HL-60 (cell line): ENCODE results near the gene SMC1B.

Experiments
- DNase-seq, 2 experiments: peaks; one replicate each; pipeline ENCODE4 v3.0.0-alpha.2; 2010 to 2020; ENCODE audit warnings: low read depth in 1 of 2, low spot score in 1 of 2
- H3K27ac ChIP-seq: fragments of 250-450 bp; sonication (Bioruptor Pico); replicated peaks from 2 replicates; pipeline ENCODE4 v1.5.1; 2020; ENCODE audit warnings: mild to moderate bottlenecking, moderate library complexity
- H3K27me3 ChIP-seq: fragments of 250-450 bp; sonication (Bioruptor Pico); 2 replicates; pipeline ENCODE4 v1.5.1; 2021; ENCODE audit warnings: mild to moderate bottlenecking, moderate library complexity; ENCODE audit not compliant: insufficient read depth, poor library complexity, severe bottlenecking
- H3K4me3 ChIP-seq: replicated peaks from 2 replicates; pipeline ENCODE4 v1.5.1; 2011; ENCODE audit warnings: mild to moderate bottlenecking, control low read depth, low read length; ENCODE audit not compliant: insufficient read depth
- GABPA ChIP-seq: IDR thresholded peaks from 2 replicates; pipeline ENCODE4 v1.6.1; 2012; ENCODE audit warnings: low read depth
- POLR2AphosphoS5 ChIP-seq: IDR thresholded peaks from 2 replicates; pipeline ENCODE4 v1.6.1; 2012; ENCODE audit warnings: low read depth
- SPI1 ChIP-seq: IDR thresholded peaks from 2 replicates; pipeline ENCODE4 v1.6.1; 2012; ENCODE audit warnings: low read depth, mild to moderate bottlenecking, borderline replicate concordance
- TF ChIP-seq, protein P1 (sequence below): IDR thresholded peaks from 2 replicates; pipeline ENCODE4 v1.6.1; 2012; ENCODE audit warnings: low read depth; ENCODE audit not compliant: insufficient replicate concordance
- TF ChIP-seq, protein P2 (sequence below): IDR thresholded peaks from one replicate; pipeline ENCODE4 v1.5.1; 2011; ENCODE audit warnings: low read length, control low read depth, inconsistent platforms; ENCODE audit not compliant: insufficient read depth

SMC1B gene

DNA sequence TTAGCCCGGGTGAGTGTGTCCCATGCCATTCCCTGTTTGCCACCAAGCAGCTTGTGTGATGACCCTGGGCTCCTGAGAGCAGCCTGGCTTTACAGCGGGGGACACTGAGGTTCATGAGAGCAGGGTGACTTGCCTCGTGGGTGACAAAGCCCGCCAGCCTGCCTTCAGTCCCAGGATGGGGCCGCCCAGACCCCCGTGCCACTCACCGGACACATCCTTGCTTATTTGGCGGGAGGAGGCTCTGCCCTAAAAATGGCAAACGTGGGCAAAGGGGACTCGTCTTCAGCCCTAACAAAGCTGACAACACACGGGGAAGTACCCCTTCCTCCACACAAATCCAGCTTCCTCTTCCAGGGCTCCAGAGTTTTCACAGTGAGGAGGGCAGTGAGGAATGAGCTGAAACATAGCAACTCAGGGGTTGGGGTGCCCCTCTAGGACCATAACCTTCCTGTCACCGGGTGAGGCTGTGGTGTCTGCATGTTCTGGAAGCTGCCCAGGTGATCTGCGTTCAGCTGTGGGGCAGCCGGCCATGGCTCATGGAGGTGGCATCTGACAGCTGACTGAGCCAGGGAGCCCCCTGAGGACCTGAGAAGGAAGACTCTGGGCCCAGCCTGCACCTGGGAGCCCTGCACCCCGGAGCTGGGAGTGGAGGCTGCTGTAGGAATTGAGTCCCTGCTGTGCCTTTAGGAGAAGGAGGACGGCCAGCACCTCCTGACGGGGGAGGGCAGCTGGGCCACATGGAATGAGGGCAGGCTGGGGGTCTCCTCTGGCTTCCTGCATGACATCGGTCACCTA, 16.8 kb upstream of the SMC1B start:
- H3K4me3 ChIP-seq = no peak overlapping the region

DNA sequence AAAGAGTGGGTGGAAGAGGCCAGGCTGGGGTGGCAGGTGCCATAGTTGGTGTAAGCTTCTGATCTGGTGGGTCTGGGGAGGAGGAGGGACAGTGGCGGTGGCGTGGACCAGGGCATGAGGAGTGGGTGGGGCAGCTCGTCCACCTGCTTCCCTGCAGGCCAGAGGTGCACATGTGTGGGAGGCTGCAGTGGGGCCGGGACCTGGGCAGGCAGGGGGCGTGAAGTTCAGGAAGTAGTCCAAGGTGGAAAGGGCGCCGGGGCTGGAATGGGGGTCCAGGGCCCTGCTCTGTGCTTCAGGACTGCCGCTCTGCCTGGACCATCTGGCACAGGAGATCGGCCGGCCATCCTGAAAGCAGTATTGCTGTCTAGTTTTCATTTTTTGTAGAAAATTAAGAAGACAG, 16.0 kb upstream of the SMC1B start:
- Histone ChIP-seq H3K4me3 (no peak overlapping the region), H3K27ac (no peak overlapping the region), H3K27me3 (no peaks in the 10 kb centered on the region)
- DNase-seq = no peak
- no peak for TF ChIP-seq POLR2AphosphoS5
- no peak for TF ChIP-seq GABPA
- TF ChIP-seq, protein P1, sequence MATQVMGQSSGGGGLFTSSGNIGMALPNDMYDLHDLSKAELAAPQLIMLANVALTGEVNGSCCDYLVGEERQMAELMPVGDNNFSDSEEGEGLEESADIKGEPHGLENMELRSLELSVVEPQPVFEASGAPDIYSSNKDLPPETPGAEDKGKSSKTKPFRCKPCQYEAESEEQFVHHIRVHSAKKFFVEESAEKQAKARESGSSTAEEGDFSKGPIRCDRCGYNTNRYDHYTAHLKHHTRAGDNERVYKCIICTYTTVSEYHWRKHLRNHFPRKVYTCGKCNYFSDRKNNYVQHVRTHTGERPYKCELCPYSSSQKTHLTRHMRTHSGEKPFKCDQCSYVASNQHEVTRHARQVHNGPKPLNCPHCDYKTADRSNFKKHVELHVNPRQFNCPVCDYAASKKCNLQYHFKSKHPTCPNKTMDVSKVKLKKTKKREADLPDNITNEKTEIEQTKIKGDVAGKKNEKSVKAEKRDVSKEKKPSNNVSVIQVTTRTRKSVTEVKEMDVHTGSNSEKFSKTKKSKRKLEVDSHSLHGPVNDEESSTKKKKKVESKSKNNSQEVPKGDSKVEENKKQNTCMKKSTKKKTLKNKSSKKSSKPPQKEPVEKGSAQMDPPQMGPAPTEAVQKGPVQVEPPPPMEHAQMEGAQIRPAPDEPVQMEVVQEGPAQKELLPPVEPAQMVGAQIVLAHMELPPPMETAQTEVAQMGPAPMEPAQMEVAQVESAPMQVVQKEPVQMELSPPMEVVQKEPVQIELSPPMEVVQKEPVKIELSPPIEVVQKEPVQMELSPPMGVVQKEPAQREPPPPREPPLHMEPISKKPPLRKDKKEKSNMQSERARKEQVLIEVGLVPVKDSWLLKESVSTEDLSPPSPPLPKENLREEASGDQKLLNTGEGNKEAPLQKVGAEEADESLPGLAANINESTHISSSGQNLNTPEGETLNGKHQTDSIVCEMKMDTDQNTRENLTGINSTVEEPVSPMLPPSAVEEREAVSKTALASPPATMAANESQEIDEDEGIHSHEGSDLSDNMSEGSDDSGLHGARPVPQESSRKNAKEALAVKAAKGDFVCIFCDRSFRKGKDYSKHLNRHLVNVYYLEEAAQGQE = no peak
- no peak for TF ChIP-seq SPI1
- TF ChIP-seq, protein P2, sequence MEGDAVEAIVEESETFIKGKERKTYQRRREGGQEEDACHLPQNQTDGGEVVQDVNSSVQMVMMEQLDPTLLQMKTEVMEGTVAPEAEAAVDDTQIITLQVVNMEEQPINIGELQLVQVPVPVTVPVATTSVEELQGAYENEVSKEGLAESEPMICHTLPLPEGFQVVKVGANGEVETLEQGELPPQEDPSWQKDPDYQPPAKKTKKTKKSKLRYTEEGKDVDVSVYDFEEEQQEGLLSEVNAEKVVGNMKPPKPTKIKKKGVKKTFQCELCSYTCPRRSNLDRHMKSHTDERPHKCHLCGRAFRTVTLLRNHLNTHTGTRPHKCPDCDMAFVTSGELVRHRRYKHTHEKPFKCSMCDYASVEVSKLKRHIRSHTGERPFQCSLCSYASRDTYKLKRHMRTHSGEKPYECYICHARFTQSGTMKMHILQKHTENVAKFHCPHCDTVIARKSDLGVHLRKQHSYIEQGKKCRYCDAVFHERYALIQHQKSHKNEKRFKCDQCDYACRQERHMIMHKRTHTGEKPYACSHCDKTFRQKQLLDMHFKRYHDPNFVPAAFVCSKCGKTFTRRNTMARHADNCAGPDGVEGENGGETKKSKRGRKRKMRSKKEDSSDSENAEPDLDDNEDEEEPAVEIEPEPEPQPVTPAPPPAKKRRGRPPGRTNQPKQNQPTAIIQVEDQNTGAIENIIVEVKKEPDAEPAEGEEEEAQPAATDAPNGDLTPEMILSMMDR = no peak

More for the DNA sequence above, 16.8 kb upstream of the SMC1B start:
- TF ChIP-seq, protein P1 = no peak
- TF ChIP-seq GABPA = no peak
- TF ChIP-seq, protein P2 = no peak
- no peak for TF ChIP-seq SPI1
- TF ChIP-seq POLR2AphosphoS5 = no peak
- Histone ChIP-seq H3K27ac (no peak overlapping the region), H3K27me3 (no peaks in the 10 kb centered on the region)
- no peak for DNase-seq

DNA sequence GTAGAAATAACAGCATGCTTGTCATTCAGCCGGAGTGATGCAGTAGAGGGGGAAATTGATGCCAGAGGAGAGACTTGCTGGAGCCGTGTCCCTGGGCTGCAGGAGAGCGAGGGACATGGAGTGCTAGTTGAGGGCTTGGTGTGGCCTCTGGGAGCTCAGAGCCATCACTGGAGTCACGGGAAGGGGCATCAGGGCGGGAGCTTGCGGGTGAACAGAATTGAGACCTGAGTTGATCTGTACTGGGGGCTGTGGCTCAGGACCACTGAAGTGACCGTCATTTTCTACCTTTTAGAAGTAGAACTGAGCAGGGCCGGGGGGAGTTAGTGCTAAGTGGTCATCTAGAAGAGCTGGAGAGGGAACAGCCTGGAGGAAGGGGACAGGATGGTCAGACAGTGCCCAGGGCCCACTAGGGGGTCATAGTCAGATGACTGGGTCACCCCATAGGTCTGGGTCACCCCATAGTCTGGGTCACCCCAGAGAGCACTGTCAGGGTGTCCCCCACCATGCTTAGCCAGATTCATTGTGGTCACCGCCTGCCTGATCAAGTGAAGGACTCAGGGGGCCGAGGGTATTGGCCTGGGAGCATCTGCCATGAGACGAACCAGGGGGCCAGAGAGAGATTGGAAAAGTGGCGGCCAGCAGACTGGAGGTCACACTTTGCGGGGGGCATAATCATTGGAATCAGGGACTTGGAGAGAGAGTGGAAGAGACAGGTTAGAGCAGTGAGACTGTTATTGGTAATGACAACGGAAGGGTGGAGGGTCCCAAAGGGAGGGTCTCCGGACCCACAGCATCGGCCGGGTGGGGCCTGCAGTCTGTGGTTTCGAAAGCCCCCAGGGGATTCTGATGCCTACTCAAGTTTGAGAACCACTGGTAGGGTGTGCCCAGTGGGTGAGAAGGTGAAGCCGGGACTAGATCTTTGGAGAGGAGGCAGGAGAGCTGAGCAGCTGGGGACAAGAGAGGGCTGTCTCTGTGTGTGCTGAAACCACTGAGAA, 15.3 kb upstream of the SMC1B start:
- TF ChIP-seq, protein P2 = no peak
- TF ChIP-seq POLR2AphosphoS5 (no peak), GABPA (no peak), SPI1 (no peak)
- TF ChIP-seq, protein P1 = no peak

More for the DNA sequence above, 15.3 kb upstream of the SMC1B start:
- no peaks in the 10 kb centered on the region for H3K27me3 ChIP-seq
- H3K27ac ChIP-seq = no peak overlapping the region
- H3K4me3 ChIP-seq = no peak overlapping the region
- DNase-seq = no peak
